ENCODE results near the gene CCDC137.
A peak's percentile ranks its signal among the peaks of the same experiment; 100 is the strongest.
"Not testable (repeated sequence)": the region's sequence is repeated elsewhere in the genome, so short reads cannot be mapped to it uniquely, and the experiment has no call there.

CCDC137 gene

GRCh38 chr17:81651692-81652091 is 14.8 kb upstream of the CCDC137 start:
- DNase-seq = no peak

DNA sequence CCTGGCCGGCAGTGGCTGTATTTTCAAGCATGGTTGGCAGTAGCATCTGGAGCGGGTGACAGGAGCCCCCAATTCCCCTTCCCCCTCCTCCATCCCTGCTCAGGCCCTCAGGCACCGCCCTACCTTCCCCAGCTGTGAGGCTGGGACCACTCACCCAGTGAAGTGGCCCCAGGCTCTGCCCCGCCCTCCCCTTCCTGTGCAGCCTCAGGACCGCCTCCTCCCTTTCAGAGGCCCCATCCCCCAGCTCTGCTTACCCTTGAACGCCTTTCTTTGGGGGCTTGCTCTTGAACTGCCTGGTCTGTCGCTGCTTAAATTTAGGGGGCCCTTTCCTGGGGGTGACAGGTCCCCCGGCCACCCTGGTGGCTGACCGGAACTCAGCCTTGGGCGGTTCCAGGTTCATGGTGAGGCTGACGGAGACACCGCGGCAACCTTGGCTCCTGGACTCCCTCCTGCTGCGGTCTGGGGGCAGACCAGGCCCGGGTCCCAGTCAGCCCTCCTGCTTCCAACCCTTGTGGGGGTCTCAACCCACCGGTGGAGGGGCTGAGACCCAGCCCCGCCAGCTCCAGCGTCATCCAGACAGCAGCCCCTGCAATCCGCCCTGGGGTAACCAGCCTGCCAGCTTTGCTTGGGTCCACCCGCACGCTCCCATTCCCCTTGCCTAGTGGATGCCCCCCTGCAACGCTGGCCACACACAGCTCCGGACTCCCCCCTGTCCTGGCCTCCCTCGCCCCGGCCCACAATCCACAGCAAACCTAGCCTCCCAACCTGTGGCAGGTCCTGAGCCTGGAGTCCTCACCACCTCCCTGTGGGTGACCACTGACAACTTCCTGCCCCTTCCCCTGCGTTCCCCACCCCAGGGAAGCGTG is 13.4 kb upstream of the CCDC137 start:
- DNase-seq = no peak

GRCh38 chr17:81655378-81656117 is 11.0 kb upstream of the CCDC137 start:
- no peak for DNase-seq

DNA sequence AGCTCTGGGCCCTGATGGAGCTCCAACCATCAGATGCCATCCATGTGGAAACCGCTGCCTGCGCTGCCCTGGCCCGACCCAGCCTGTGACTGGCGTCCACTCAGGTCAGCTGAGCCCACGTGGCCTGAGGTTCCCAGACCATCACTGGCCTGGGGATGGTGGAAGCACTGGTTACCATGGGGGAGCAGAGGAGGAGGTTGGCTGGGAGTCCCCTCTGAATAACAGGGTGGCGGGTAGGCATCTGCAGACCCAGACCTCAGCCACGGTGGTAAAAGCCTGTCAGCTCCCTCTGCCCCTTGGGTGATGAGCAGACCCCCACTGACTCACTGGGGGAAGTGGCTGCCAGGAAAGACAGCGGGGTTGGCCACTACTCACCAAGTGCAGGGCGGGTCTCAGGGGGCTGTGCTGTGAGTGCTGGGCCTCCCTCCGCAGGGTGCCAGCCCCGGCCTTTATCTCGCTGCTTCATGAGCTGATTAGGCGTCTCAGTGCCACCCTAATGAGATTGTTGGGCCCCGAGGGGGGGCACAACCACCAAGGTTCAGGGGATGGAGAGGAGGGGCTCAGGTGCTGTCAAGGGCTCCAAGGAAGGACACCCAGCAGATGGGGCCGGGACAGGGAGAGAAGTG is 10.3 kb upstream of the CCDC137 start, which contains the start of gene PDE6G:
PDE6G (minus strand) TSS at position 425 of the 626 bp plus-strand sequence. CDS start 3,237 bp downstream, outside the sequence.
- no peak for DNase-seq

GRCh38 chr17:81656835-81657234 is 9.7 kb upstream of the CCDC137 start:
- no peak for DNase-seq

- no peak for DNase-seq
These were observed 7.5 kb upstream of the CCDC137 start for GRCh38 chr17:81659038-81659437.

DNA sequence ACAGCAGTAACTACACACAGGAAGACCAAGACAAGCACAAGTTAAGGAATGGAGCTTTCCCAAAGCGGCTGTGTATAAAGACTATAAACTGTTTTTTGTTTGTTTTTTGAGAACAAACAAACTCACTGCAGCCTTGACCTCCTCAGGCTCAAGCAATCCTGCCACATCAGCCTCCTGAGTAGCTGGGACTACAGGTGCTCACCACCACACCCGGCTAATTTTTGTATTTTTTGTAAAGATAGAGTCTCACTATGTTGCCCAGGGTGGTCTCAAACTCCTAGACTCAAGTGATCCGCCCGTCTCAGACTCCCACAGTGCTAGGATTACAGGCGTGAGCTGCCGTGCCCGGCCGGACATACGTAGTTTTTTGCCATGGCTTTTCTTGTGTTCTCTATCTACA is 6.1 kb upstream of the CCDC137 start:
- no peak for DNase-seq

- DNase-seq = no peak
These were observed 4.5 kb upstream of the CCDC137 start for GRCh38 chr17:81662002-81662401.

DNA sequence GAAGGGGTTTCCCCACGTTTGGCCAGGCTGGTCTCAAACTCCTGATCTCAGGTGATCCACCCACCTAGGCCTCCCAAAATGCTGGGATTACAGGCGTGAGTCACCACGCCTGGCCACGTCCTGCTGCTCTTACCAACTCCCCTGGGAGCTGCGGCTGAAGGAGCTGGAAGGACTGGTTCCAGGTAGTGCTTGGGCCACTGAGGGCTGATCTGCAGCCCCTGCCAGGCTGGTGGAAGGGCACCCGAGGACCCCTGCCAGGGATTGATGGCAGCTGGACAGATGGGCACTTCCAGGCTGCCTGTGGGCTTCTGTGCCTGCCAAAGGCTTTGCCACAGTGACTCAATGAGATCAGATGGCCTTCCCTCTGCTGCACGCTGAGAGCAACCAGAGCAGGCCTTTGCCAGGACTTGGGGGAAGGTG is 2.5 kb upstream of the CCDC137 start:
- no peak for DNase-seq

GRCh38 chr17:81665205-81666091 is 1.1 kb upstream of the CCDC137 start:
- peak in 2 of 5 donors; percentile 22 to 53 for DNase-seq

DNA sequence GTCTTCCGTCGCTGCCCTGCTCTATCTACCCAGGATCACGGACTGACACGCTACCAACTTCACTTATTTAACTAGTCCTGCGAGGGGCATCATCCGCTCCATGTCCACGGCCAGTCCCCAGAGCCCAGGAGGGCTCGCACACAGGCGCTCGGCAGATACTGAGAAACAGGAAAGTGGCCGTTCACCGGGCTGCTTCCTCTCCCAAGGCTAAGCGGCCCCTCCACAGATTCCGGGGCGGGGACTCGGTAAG is 520 bp upstream of the CCDC137 start:
- peak in 2 of 5 donors; percentile 19 to 24 for DNase-seq

DNA sequence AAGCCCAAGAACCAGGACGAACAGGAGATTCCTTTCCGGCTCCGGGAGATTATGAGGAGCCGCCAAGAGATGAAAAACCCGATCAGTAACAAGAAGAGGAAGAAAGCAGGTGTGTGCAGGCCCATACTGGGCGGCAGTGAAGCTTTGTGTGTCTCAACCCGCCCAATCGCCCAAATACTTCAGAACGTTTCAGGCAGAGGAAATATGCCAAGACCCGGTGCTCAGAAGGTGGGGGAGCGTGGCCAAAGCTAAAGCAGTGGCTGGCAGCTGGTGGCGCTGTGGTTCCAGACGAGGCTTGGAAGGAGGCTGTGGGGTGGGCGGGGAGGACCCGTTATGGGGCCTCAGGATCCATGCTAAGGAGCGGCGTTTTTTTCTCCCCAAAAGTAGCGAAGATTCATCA is 1.2 kb downstream of the CCDC137 start:
- no peak for DNase-seq

DNA sequence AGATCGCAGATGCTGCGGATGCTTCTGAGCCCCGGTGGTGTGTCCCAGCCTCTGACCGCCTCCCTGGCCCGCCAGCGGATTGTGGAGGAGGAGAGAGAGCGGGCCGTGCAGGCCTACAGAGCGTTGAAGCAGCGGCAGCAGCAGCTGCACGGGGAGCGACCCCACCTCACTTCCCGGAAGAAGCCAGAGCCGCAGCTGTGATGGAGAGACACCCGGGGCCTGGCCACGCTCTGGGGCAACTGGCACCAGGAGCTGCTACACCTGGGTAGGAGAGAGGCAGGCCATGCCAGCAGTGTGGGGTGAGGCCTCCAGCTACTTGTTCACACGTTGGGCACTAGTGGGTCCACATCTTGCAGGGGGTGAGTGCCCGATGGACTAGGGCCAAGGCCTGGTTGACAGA is 6.0 kb downstream of the CCDC137 start:
- DNase-seq = no peak

DNA sequence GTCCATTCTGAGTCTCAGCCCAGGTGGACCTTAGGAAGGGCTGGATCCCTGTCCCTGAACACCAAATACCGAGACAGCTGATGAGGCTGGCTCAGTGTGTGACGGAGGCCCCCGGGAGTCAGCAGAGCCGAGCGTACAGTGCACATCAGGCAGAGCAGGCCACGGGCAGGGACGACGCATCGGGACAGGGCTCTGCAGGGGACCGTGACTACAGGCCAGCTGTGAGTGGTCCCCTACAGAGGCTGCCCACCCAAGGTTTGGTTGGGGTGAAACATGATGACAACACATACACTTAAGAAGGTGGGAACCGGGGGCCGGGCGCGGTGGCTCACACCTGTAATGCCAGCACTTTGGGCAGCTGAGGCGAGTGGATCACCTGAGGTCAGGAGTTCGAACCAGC is 6.4 kb downstream of the CCDC137 start:
- no peak for DNase-seq

- no peak for DNase-seq
These were observed 7.2 kb downstream of the CCDC137 start for GRCh38 chr17:81673561-81674258.

DNA sequence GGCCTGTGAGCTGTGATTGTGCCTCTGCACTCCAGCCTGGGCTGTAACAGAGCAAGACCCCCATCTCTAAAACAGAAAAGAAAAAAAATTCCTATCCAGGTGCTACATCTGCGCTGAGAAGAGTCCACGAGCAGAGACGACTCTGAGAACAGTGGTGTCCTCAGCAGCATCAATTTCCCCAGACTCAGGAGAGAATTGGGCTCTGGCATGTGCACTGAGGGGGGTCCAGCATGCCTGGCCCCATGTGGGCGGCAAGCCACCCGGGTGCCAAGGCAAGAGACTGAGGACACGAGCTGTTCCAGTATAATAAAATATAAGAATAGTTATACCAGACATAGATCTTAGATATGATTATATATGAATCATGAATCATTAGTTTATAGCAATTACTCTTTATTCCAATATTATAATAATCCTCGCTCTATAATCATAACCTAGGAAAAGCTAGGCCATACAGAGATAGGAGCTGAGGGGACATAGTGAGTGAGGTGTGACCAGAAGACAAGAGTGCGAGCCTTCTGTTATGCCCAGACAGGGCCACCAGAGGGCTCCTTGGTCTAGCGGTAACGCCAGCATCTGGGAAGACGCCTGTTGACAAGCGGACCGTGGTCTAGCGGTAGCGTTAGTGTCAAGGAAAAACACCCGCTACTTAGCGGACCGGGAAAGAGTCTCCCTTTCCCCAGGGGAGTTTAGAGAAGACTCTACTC is 9.1 kb downstream of the CCDC137 start:
- not testable (repeated sequence) for DNase-seq

GRCh38 chr17:81676906-81677305 is 10.4 kb downstream of the CCDC137 start:
- no peak for DNase-seq

DNA sequence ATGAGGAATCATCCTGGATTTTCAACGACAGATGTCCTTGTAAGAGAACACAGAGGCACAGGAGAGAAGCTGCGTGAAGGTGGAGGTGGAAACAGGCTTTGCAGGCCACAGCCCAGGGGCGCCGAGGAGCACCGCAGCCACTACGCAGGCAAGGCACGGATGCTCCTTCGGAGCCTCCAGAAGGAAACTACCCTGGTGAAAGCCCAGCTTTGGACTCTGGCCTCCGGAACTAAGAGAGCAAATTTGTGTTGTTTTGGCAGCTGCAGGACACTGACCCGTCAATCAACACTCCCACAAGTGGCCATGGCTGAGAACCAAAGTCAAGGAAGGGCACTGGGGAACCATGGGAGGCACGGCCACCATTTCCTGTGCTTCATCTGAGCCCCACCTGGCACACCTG is 13.6 kb downstream of the CCDC137 start:
- no peak for DNase-seq

DNA sequence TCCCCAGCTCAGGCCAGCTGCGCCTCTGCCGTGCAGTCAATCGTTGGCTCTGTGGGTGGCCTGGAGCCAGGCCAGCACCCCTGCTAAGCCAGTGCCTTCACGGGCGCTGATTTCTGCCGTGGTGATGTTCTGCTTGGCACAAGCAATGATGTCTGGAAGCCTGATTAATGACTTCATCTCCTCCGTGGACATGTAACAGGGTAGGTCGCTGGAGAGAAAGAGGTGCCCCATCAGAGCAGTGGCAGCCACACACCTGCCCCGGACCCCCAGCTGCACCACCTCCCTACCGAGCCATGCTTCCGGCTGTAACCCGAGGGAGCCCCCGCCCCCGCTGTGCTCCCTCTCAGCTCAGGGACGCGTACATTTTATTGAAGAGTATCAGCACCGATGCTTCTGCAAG is 15.1 kb downstream of the CCDC137 start:
- DNase-seq = no peak

DNA sequence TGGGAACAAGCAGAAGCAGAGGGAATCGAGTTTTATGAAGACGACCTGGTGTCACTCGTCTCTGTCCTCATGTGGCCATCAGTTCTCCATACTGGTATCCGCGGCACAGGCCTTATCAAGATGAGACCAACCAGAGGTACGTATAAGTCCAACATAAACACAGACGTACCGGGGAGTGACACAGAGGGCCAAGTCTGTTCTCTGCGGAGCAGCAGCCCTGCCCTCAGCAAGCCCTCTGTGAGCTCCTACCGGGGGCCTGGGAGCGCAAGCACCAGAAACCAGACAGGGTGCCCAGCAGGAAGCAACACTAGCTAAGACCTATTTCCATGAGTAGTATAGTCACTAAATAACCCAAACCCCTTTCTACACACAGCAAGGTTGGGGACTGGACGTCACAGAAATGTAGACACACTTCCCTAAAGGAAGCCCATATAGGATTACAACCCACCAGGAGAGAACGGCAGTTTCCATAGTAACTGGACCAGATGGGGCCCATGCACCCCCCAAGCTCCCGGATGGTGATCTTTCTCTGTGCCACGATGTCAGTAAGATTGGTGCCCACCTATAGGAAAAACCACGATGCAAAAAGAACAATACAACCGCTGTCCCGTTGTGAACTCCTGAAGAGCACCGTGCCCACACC is 16.1 kb downstream of the CCDC137 start:
- DNase-seq = no peak

GRCh38 chr17:81683208-81683583 is 16.7 kb downstream of the CCDC137 start:
- DNase-seq = no peak
